Brain microvascular endothelial cell (primary cell): ENCODE measurements around the gene OR1E2.
"Not testable (repeated sequence)": the region's sequence is repeated elsewhere in the genome, so short reads cannot be mapped to it uniquely, and the experiment has no call there.

Source experiments
- DNase-seq: peaks from one replicate; pipeline ENCODE4 v3.0.0-alpha.2; 2020
- H3K27ac ChIP-seq: fragments of 250-450 bp; sonication (Bioruptor Pico); 2 replicates; pipeline ENCODE4 v1.5.1; 2020; ENCODE audit warnings: mild to moderate bottlenecking, moderate library complexity
- H3K27me3 ChIP-seq: fragments of 250-450 bp; sonication (Bioruptor Pico); replicated peaks from 2 replicates; pipeline ENCODE4 v1.5.1; 2020; ENCODE audit warnings: mild to moderate bottlenecking
- H3K36me3 ChIP-seq: fragments of 250-450 bp; sonication (Bioruptor Pico); replicated peaks from 2 replicates; pipeline ENCODE4 v1.5.1; 2020; ENCODE audit warnings: mild to moderate bottlenecking
- H3K4me3 ChIP-seq: 2 replicates; pipeline ENCODE4 v1.5.1; 2011; ENCODE audit warnings: low read depth, mild to moderate bottlenecking, control low read depth, low read length, moderate library complexity
- CTCF ChIP-seq: IDR thresholded peaks from 2 replicates; pipeline ENCODE4 v1.5.1; 2011; ENCODE audit warnings: low read depth, mild to moderate bottlenecking, moderate library complexity, low read length, control low read depth, inconsistent platforms; ENCODE audit errors: missing control alignments
- in situ Hi-C: cut with HindIII; loops from 2 replicates; pipeline ENCODE4 v1.10.0; 2017; ENCODE audit warnings: low sequenced_read_pairs, low pct_ligation_motif_present

OR1E2 gene

GRCh38 chr17:3474212-3474611 lies 40.6 kb upstream of the OR1E2 start:
- Histone ChIP-seq H3K36me3 (no peaks in the 10 kb centered on the region), H3K4me3 (no peak overlapping the region), H3K27me3 (no peaks in the 10 kb centered on the region), H3K27ac (no peak overlapping the region)
- in situ Hi-C loops = no loop called here
- TF ChIP-seq CTCF = no peak
- DNase-seq = no peak

- DNase-seq = no peak
- Histone ChIP-seq H3K4me3 (no peak overlapping the region), H3K27ac (no peak overlapping the region), H3K36me3 (no peaks in the 10 kb centered on the region), H3K27me3 (no peaks in the 10 kb centered on the region)
- in situ Hi-C loops = no loop called here
- TF ChIP-seq CTCF = no peak
Observed at GRCh38 chr17:3472137-3472536, 38.5 kb upstream of the OR1E2 start.

- DNase-seq = no peak
- H3K27ac ChIP-seq = no peak within 1 kb of the TSS
- in situ Hi-C loops = no loop called here
- no peaks in the 10 kb centered on the region for H3K27me3 ChIP-seq
- no peak within 1 kb of the TSS for H3K4me3 ChIP-seq
- H3K36me3 ChIP-seq = no peaks in the 10 kb centered on the region
- no peak for TF ChIP-seq CTCF
Observed at GRCh38 chr17:3471599-3471998, 38.0 kb upstream of the OR1E2 start, which contains the start of gene SPATA22. Gene SPATA22 (minus strand): TSS chr17:3471819. CDS start chr17:3469325, 2,494 bp downstream.

GRCh38 chr17:3469529-3469928 lies 35.9 kb upstream of the OR1E2 start:
- Histone ChIP-seq H3K27me3 (no peaks in the 10 kb centered on the region), H3K27ac (no peak overlapping the region), H3K36me3 (no peaks in the 10 kb centered on the region), H3K4me3 (no peak overlapping the region)
- no peak for TF ChIP-seq CTCF
- no peak for DNase-seq
- in situ Hi-C loops = no loop called here

- H3K27ac ChIP-seq, H3K36me3 ChIP-seq, DNase-seq, H3K27me3 ChIP-seq, H3K4me3 ChIP-seq, in situ Hi-C loops: not testable (repeated sequence)
Observed at GRCh38 chr17:3466355-3466754, 32.7 kb upstream of the OR1E2 start.

DNA sequence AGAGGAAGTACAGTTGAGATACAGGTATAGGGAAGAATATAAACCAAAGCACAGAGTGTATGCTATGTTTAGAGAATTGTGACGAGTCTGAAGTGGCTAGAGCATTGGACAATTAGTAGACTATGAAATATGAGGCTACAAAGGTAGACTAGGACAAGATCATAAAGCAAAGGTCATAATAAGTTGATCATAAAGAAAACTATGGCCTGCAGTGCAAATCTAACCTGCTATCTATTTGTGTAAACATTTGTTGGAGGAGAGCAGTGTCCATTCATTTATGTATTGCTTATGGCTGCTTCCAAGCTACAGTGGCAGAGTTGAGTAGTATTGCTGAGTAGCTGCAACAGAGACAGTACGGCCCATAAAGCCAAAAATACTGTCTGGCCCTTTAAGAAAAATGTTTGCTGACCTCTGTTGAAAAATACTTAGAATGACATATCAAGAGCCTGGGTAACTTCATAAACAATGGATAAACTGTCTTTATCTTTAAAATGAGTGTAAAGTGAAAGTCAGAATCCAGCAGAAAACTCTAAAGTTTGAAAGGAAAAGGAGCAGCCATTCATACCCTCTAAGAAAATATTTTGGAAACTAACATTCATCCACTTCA lies 14.5 kb upstream of the OR1E2 start:
- Histone ChIP-seq H3K27ac (no peak overlapping the region), H3K36me3 (no peaks in the 10 kb centered on the region), H3K27me3 (no peaks in the 10 kb centered on the region), H3K4me3 (no peak overlapping the region)
- in situ Hi-C loops = no loop called here
- DNase-seq = no peak
- no peak for TF ChIP-seq CTCF
